A673 (cell line): ENCODE data around the gene BPI. TPM values are rescaled to one million over a fixed set of nuclear protein-coding genes. Genes with fewer than 3 reads are reported as not detected.

Source experiments
- BruUV-seq: library from RNA; stranded (reverse); fragments of 400-500 nt; replicated peaks from 2 replicates; lab custom pipeline; 2021; lab: Mats Ljungman, UMichigan
- CTCF ChIA-PET: fragments of 300-600 bp; sonication (Branson Sonifier 250); formaldehyde crosslinking; loops from one replicate; lab custom pipeline; 2022; ENCODE audit warnings: antibody characterized with exemption; lab: Charles Lee
- POLR2A ChIA-PET: fragments of 300-600 bp; sonication (Branson Sonifier 250); formaldehyde crosslinking; loops from one replicate; lab custom pipeline; 2022; ENCODE audit warnings: antibody characterized with exemption; ENCODE audit not compliant: low non-redundant PET; lab: Charles Lee
- DNase-seq: peaks from one replicate; pipeline ENCODE4 v3.0.0-alpha.2; 2015; ENCODE audit warnings: low spot score
- H3K27ac ChIP-seq: fragments of 200-600 bp; sonication (generic); 2 replicates; pipeline ENCODE4 v1.5.1; 2016; ENCODE audit warnings: mixed run types, low read depth, mild to moderate bottlenecking, mixed read lengths, antibody characterized with exemption, low read length; ENCODE audit not compliant: poor library complexity, severe bottlenecking
- H3K27me3 ChIP-seq: fragments of 200-600 bp; sonication (generic); replicated peaks from 2 replicates; pipeline ENCODE4 v1.6.1; 2017; ENCODE audit warnings: mixed run types, low read depth, mild to moderate bottlenecking, mixed read lengths, antibody characterized with exemption, low read length; ENCODE audit not compliant: insufficient read depth, poor library complexity
- H3K36me3 ChIP-seq: fragments of 200-600 bp; sonication (generic); 2 replicates; pipeline ENCODE4 v1.6.1; 2016; ENCODE audit warnings: mixed run types, mild to moderate bottlenecking, mixed read lengths, antibody characterized with exemption, low read length; ENCODE audit not compliant: insufficient read depth, poor library complexity, severe bottlenecking
- H3K4me1 ChIP-seq: fragments of 200-600 bp; sonication (generic); 2 replicates; pipeline ENCODE4 v1.6.1; 2017; ENCODE audit warnings: mixed run types, mild to moderate bottlenecking, mixed read lengths, antibody characterized with exemption, low read length; ENCODE audit not compliant: insufficient read depth, poor library complexity, severe bottlenecking
- H3K4me3 ChIP-seq: fragments of 200-600 bp; sonication (generic); 2 replicates; pipeline ENCODE4 v1.5.1; 2016; ENCODE audit warnings: low read depth, mixed run types, mild to moderate bottlenecking, mixed read lengths, low read length; ENCODE audit not compliant: poor library complexity, severe bottlenecking
- H3K9me3 ChIP-seq: fragments of 200-600 bp; sonication (generic); 2 replicates; pipeline ENCODE4 v1.6.1; 2016; ENCODE audit warnings: mixed run types, low read depth, mild to moderate bottlenecking, mixed read lengths, antibody characterized with exemption, low read length; ENCODE audit not compliant: poor library complexity, severe bottlenecking
- CTCF ChIP-seq: fragments of 300-800, 200-600 bp; sonication (generic); conservative IDR thresholded peaks from 2 replicates; pipeline ENCODE4 v1.5.1; 2017; ENCODE audit warnings: low read depth, mild to moderate bottlenecking, antibody characterized with exemption, low read length, moderate library complexity, mixed read lengths
- EZH2 ChIP-seq: fragments of 200-600 bp; sonication (generic); IDR thresholded peaks from 2 replicates; pipeline ENCODE4 v1.6.1; 2017; ENCODE audit warnings: borderline replicate concordance, low read depth, mild to moderate bottlenecking, mixed read lengths, antibody characterized with exemption, low read length; ENCODE audit not compliant: poor library complexity, severe bottlenecking
- intact Hi-C: fragments of 100-400 bp; cut with micrococcal nuclease; formaldehyde crosslinking; loops from one replicate; pipeline ENCODE4 v1.10.0; 2022; ENCODE audit not compliant: unreplicated experiment
- total RNA-seq: library from RNA; stranded (reverse); gene quantifications from 2 replicates; pipeline ENCODE4 v1.2.3, GENCODE V29; 2021

The BPI gene
- total RNA-seq, 1 experiment from 2014 or later = not detected

GRCh38 chr20:38296433-38296832 lies 7.5 kb upstream of the BPI start:
- peaks cover 12% of the 10 kb centered on the region for H3K27me3 ChIP-seq
- TF ChIP-seq EZH2 (no peak), CTCF (no peak)
- ChIA-PET CTCF (no interaction called here), POLR2A (no interaction called here)
- H3K36me3 ChIP-seq = no peaks in the 10 kb centered on the region
- no peaks in the 10 kb centered on the region for H3K4me1 ChIP-seq
- intact Hi-C loops = no loop called here
- no peak overlapping the region for H3K27ac ChIP-seq
- no peaks in the 10 kb centered on the region for H3K9me3 ChIP-seq
- BruUV-seq = no TSS peak
- no peak for DNase-seq
- no peak overlapping the region for H3K4me3 ChIP-seq

- Histone ChIP-seq H3K36me3 (no peaks in the 10 kb centered on the region), H3K9me3 (no peaks in the 10 kb centered on the region), H3K27ac (no peak overlapping the region), H3K4me1 (no peaks in the 10 kb centered on the region), H3K4me3 (no peak overlapping the region), H3K27me3 (peaks cover 20% of the 10 kb centered on the region)
- BruUV-seq = no TSS peak
- ChIA-PET POLR2A (no interaction called here), CTCF (no interaction called here)
- DNase-seq = no peak
- TF ChIP-seq CTCF (no peak), EZH2 (no peak)
- intact Hi-C loops = no loop called here
These were observed 5.9 kb upstream of the BPI start for GRCh38 chr20:38297916-38298674.

GRCh38 chr20:38298768-38299288 lies 5.1 kb upstream of the BPI start:
- no peaks in the 10 kb centered on the region for H3K4me1 ChIP-seq
- intact Hi-C loops = no loop called here
- no peak for TF ChIP-seq EZH2
- no peak for TF ChIP-seq CTCF
- CTCF ChIA-PET = no interaction called here
- H3K27me3 ChIP-seq = peaks cover 28% of the 10 kb centered on the region
- no peaks in the 10 kb centered on the region for H3K36me3 ChIP-seq
- no peak overlapping the region for H3K27ac ChIP-seq
- no TSS peak for BruUV-seq
- H3K4me3 ChIP-seq = no peak overlapping the region
- POLR2A ChIA-PET = no interaction called here
- no peaks in the 10 kb centered on the region for H3K9me3 ChIP-seq
- no peak for DNase-seq
